IMR-90 (cell line): Measurements from ENCODE around the gene PFKFB2. TPM values are rescaled to one million over a fixed set of nuclear protein-coding genes. Genes with fewer than 3 reads are reported as not detected.

ENCODE experiments used
- ATAC-seq: fragments of 200-7000 bp; cut with Tn5 transposase; 2 replicates; pipeline ENCODE4 v1.9.1; 2020; ENCODE audit warnings: low read depth, mild to moderate bottlenecking, moderate library complexity
- BruUV-seq: library from RNA; stranded (reverse); fragments of 400-500 nt; replicated peaks from 2 replicates; lab custom pipeline; 2021; lab: Mats Ljungman, UMichigan
- CTCF ChIA-PET: fragments of 300-600 bp; formaldehyde crosslinking; extraction: SDS; loops from one replicate; lab custom pipeline; 2021; ENCODE audit warnings: antibody characterized with exemption; lab: Yijun Ruan, JAX
- POLR2A ChIA-PET: fragments of 300-600 bp; sonication (Branson Sonifier 250); formaldehyde crosslinking; loops from one replicate; lab custom pipeline; 2022; ENCODE audit warnings: antibody characterized with exemption; ENCODE audit not compliant: unreplicated experiment; lab: Charles Lee
- DNase-seq: peaks from one replicate; pipeline ENCODE4 v3.0.0; 2013
- H2AFZ ChIP-seq: replicated peaks from 2 replicates; pipeline ENCODE3; 2013; ENCODE audit warnings: low read length, mild to moderate bottlenecking; ENCODE audit not compliant: poor library complexity
- H2AK5ac ChIP-seq: 2 replicates; pipeline ENCODE4 v1.6.1; 2013; ENCODE audit warnings: low read depth, low read length, inconsistent platforms
- H2AK9ac ChIP-seq: replicated peaks from 2 replicates; pipeline ENCODE3; 2013; ENCODE audit warnings: mild to moderate bottlenecking, low read depth, low read length, moderate library complexity; ENCODE audit not compliant: poor library complexity
- H2BK120ac ChIP-seq: 2 replicates; pipeline ENCODE4 v1.6.1; 2013; ENCODE audit warnings: low read depth, low read length, inconsistent platforms
- H2BK15ac ChIP-seq: 3 replicates; pipeline ENCODE4 v1.6.1; 2013; ENCODE audit warnings: low read depth, low read length, inconsistent platforms
- H2BK20ac ChIP-seq: 2 replicates; pipeline ENCODE4 v1.6.1; 2013; ENCODE audit warnings: low read depth, mild to moderate bottlenecking, inconsistent platforms, low read length, moderate library complexity
- H2BK5ac ChIP-seq: 2 replicates; pipeline ENCODE4 v1.6.1; 2013; ENCODE audit warnings: mild to moderate bottlenecking, low read depth, low read length, inconsistent platforms; ENCODE audit not compliant: poor library complexity, severe bottlenecking
- H3K14ac ChIP-seq: replicated peaks from 2 replicates; pipeline ENCODE4 v1.6.1; 2013; ENCODE audit warnings: low read depth, low read length, inconsistent platforms
- H3K18ac ChIP-seq: 2 replicates; pipeline ENCODE4 v1.6.1; 2013; ENCODE audit warnings: low read depth, low read length, control low read depth
- H3K23ac ChIP-seq: 2 replicates; pipeline ENCODE4 v1.6.1; 2013; ENCODE audit warnings: low read depth, low read length, inconsistent platforms
- H3K27ac ChIP-seq: 2 replicates; pipeline ENCODE4 v1.5.1; 2013; ENCODE audit warnings: mild to moderate bottlenecking, control low read depth, low read length; ENCODE audit not compliant: insufficient read depth
- H3K27me3 ChIP-seq: 2 replicates; pipeline ENCODE4 v1.6.1; 2013; ENCODE audit warnings: low read length; ENCODE audit not compliant: control insufficient read depth, insufficient read depth
- H3K36me3 ChIP-seq: 2 replicates; pipeline ENCODE4 v1.6.1; 2013; ENCODE audit warnings: low read length, mixed read lengths; ENCODE audit not compliant: control insufficient read depth, insufficient read depth
- H3K4ac ChIP-seq: 2 replicates; pipeline ENCODE4 v1.6.1; 2013; ENCODE audit warnings: low read depth, low read length, inconsistent platforms
- H3K4me1 ChIP-seq: 2 replicates; pipeline ENCODE4 v1.6.1; 2013; ENCODE audit warnings: low read length, mixed read lengths; ENCODE audit not compliant: control insufficient read depth, insufficient read depth
- H3K4me2 ChIP-seq: 2 replicates; pipeline ENCODE4 v1.6.1; 2013; ENCODE audit warnings: low read depth, mild to moderate bottlenecking, control low read depth, low read length, moderate library complexity
- H3K4me3 ChIP-seq: 2 replicates; pipeline ENCODE4 v1.5.1; 2013; ENCODE audit warnings: low read depth, mild to moderate bottlenecking, control low read depth, low read length, moderate library complexity; ENCODE audit not compliant: insufficient read depth
- H3K56ac ChIP-seq: 2 replicates; pipeline ENCODE4 v1.6.1; 2013; ENCODE audit warnings: low read length, inconsistent platforms; ENCODE audit not compliant: insufficient read depth; ENCODE audit errors: extremely low read depth
- H3K79me1 ChIP-seq, 2 experiments: 2 replicates each; pipeline ENCODE4 v1.6.1; 2013; ENCODE audit warnings: low read length in 2 of 2, inconsistent platforms in 1 of 2, low read depth in 1 of 2
- H3K9ac ChIP-seq: 2 replicates; pipeline ENCODE4 v1.6.1; 2013; ENCODE audit warnings: low read depth, low read length, control low read depth
- H3K9me1 ChIP-seq: 2 replicates; pipeline ENCODE4 v1.6.1; 2013; ENCODE audit warnings: low read length, inconsistent platforms; ENCODE audit not compliant: insufficient read depth
- H3K9me3 ChIP-seq: 2 replicates; pipeline ENCODE4 v1.6.1; 2013; ENCODE audit warnings: low read length; ENCODE audit not compliant: control insufficient read depth, insufficient read depth
- H4K20me1 ChIP-seq: 2 replicates; pipeline ENCODE4 v1.6.1; 2013; ENCODE audit warnings: low read length, inconsistent platforms; ENCODE audit not compliant: insufficient read depth
- H4K5ac ChIP-seq: 2 replicates; pipeline ENCODE4 v1.6.1; 2013; ENCODE audit warnings: mild to moderate bottlenecking, low read depth, low read length, control low read depth
- H4K8ac ChIP-seq, 2 experiments: 2 replicates each; pipeline ENCODE4 v1.6.1; 2013; ENCODE audit warnings: low read depth in 2 of 2, low read length in 2 of 2, control low read depth in 1 of 2, inconsistent platforms in 1 of 2
- H4K91ac ChIP-seq: 2 replicates; pipeline ENCODE4 v1.6.1; 2013; ENCODE audit warnings: low read depth, low read length, inconsistent platforms; ENCODE audit not compliant: insufficient read depth
- BHLHE40 ChIP-seq: fragments of 150-350 bp; IDR thresholded peaks from 2 replicates; pipeline ENCODE4 v1.6.1; 2016; ENCODE audit warnings: mild to moderate bottlenecking, low read depth, low read length
- CEBPB ChIP-seq: IDR thresholded peaks from 2 replicates; pipeline ENCODE4 v1.6.1; 2012; ENCODE audit warnings: low read depth, low read length, improper control_type of control experiment
- CHD1 ChIP-seq: IDR thresholded peaks from 2 replicates; pipeline ENCODE4 v1.6.1; 2012; ENCODE audit warnings: low read depth, low read length, improper control_type of control experiment
- FOS ChIP-seq: fragments of 150-350 bp; IDR thresholded peaks from 2 replicates; pipeline ENCODE4 v1.6.1; 2016; ENCODE audit warnings: low read depth, low read length
- MAFK ChIP-seq: IDR thresholded peaks from 2 replicates; pipeline ENCODE4 v1.6.1; 2012; ENCODE audit warnings: low read depth, low read length, improper control_type of control experiment
- MAZ ChIP-seq: IDR thresholded peaks from 2 replicates; pipeline ENCODE4 v1.6.1; 2012; ENCODE audit warnings: low read depth, mild to moderate bottlenecking, low read length, improper control_type of control experiment, moderate library complexity, borderline replicate concordance
- MXI1 ChIP-seq: IDR thresholded peaks from 2 replicates; pipeline ENCODE4 v1.6.1; 2012; ENCODE audit warnings: low read depth, mild to moderate bottlenecking, low read length, moderate library complexity, borderline replicate concordance
- NFE2L2 ChIP-seq: fragments of 150-350 bp; IDR thresholded peaks from 2 replicates; pipeline ENCODE4 v1.6.1; 2016; ENCODE audit warnings: low read depth, mild to moderate bottlenecking, low read length
- POLR2A ChIP-seq: IDR thresholded peaks from 2 replicates; pipeline ENCODE4 v1.6.1; 2012; ENCODE audit warnings: mild to moderate bottlenecking, low read depth, low read length
- RAD21 ChIP-seq: IDR thresholded peaks from 2 replicates; pipeline ENCODE4 v1.6.1; 2012; ENCODE audit warnings: low read length, improper control_type of control experiment
- RCOR1 ChIP-seq: IDR thresholded peaks from 2 replicates; pipeline ENCODE4 v1.6.1; 2012; ENCODE audit warnings: mild to moderate bottlenecking, low read length, improper control_type of control experiment; ENCODE audit not compliant: insufficient replicate concordance
- RFX5 ChIP-seq: IDR thresholded peaks from 2 replicates; pipeline ENCODE4 v1.8.0; 2012; ENCODE audit warnings: low read depth, mild to moderate bottlenecking, low read length, moderate library complexity
- SMC3 ChIP-seq: fragments of 150-350 bp; IDR thresholded peaks from 2 replicates; pipeline ENCODE4 v1.6.1; 2016; ENCODE audit warnings: low read depth, mild to moderate bottlenecking, antibody characterized with exemption, low read length, moderate library complexity
- WGBS, 2 experiments: methylation state at CpG; one replicate each; pipeline versions ENCODE4 v1.1.5 to v1.1.7; 2013; ENCODE audit warnings: missing lambda C conversion rate in 2 of 2; ENCODE audit not compliant: insufficient read length in 1 of 2; ENCODE audit errors: extremely low coverage in 2 of 2; 5-methylcytosine and 5-hydroxymethylcytosine counted together
- dilution Hi-C: fragments of 300-500 bp; cut with HindIII; formaldehyde crosslinking; loops from one replicate; pipeline ENCODE4 v1.14.3; 2018; ENCODE audit warnings: low sequenced_read_pairs; ENCODE audit not compliant: unreplicated experiment
- in situ Hi-C: fragments of 300-500 bp; cut with MboI; formaldehyde crosslinking; loops from 3 replicates; pipeline ENCODE4 v1.14.3; 2019; ENCODE audit warnings: low sequenced_read_pairs, inconsistent platforms, mixed read lengths
- intact Hi-C: fragments of 100-400 bp; cut with micrococcal nuclease; formaldehyde crosslinking; loops from 2 replicates; pipeline ENCODE4 v1.10.0; 2022
- polyA plus RNA-seq, 3 experiments: library from polyadenylated mRNA; depleted of rRNA; stranded (reverse); fragments of >200 nt; gene quantifications; 2 replicates each; pipeline ENCODE4 v1.2.3, GENCODE V29; 2012; ENCODE audit warnings: low replicate concordance in 1 of 3
- total RNA-seq: library from RNA; depleted of rRNA; stranded (reverse); fragments of >200 nt; gene quantifications from 2 replicates; pipeline ENCODE4 v1.2.3, GENCODE V29; 2012
- TF ChIP-seq, protein P1 (sequence below): conservative IDR thresholded peaks from 2 replicates; pipeline ENCODE4 v1.5.1; 2012; ENCODE audit warnings: mild to moderate bottlenecking, low read depth, low read length, improper control_type of control experiment
- TF ChIP-seq, protein P2 (sequence below): fragments of 150-350 bp; IDR thresholded peaks from 2 replicates; pipeline ENCODE4 v1.6.1; 2016; ENCODE audit warnings: low read depth, mild to moderate bottlenecking, low read length, moderate library complexity, borderline replicate concordance
- TF ChIP-seq, protein P3 (sequence below): fragments of 150-350 bp; IDR thresholded peaks from 2 replicates; pipeline ENCODE4 v1.6.1; 2017; ENCODE audit warnings: mild to moderate bottlenecking, antibody characterized with exemption, low read length, low read depth

Gene PFKFB2
- total and polyA plus RNA-seq, 2 of the 4 experiments (the other 2 are of a cell fraction), result 0.62 to 1.3 TPM

DNA sequence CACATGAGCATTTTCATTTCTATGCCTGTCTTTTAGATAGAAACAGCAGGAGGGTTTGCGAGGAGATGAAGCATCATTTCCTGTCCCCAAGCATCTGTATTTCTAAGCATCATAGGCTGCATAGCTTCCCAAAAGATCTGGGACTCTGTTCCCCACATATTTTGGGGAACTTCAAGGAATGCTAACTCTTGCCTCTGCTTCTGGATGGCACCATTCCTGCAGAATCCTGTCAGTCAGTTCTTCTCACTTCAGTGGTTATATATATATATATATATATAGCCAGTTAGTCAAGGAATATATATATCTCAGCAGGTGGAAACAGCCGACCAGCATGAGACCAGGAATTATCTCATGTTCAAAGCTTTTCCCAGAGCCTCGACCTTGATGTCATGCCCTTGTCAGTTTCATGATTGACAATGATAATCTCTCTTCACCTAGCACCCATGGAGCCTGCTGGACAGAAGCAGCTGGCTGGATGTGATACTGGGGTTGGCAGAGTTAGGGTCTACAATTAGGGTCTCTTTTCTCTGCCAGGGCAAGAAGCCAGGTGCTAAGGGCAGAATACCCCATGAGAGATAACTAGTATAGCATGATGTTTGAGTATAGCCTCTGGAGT lies 2.4 kb downstream of the PFKFB2 start:
- Histone ChIP-seq H2BK20ac (no peak overlapping the region), H4K8ac (no peak overlapping the region), H3K79me1 (peaks cover 0 to 8% of the 10 kb centered on the region in 2 experiments; a peak in 1 of 4 replicates), H3K14ac (no peak overlapping the region), H3K27ac (no peak overlapping the region), H2BK5ac (no peak overlapping the region), H2BK120ac (no peak overlapping the region), H3K4me1 (0 out of 2 replicates have a peak, but pooled peaks cover 2% of the 10 kb centered on the region), H2BK15ac (no peak overlapping the region), H3K4me3 (no peak overlapping the region), H3K56ac (no peak overlapping the region), H2AK9ac (no peak overlapping the region), H2AK5ac (no peak overlapping the region), H4K91ac (no peak overlapping the region), H4K20me1 (no peaks in the 10 kb centered on the region), H3K23ac (no peak overlapping the region), H3K9me3 (no peaks in the 10 kb centered on the region), H3K9ac (no peak overlapping the region), H4K5ac (no peak overlapping the region), H3K9me1 (peaks cover 7% of the 10 kb centered on the region), H3K36me3 (no peaks in the 10 kb centered on the region), H3K18ac (no peak overlapping the region), H3K4ac (no peak overlapping the region), H2AFZ (no peak overlapping the region), H3K4me2 (no peak overlapping the region), H3K27me3 (peaks cover 7% of the 10 kb centered on the region)
- no TSS peak for BruUV-seq
- no peak for DNase-seq
- intact Hi-C loops (no loop called here), dilution Hi-C loops (no loop called here), in situ Hi-C loops (no loop called here)
- WGBS, 2 experiments, result no CpG with 5 or more reads among the region's 3 CpGs
- no peak for TF ChIP-seq SMC3
- no peak for TF ChIP-seq RFX5
- TF ChIP-seq NFE2L2, result no peak
- TF ChIP-seq MAFK, result no peak
- no peak for TF ChIP-seq RCOR1
- TF ChIP-seq, protein P1, sequence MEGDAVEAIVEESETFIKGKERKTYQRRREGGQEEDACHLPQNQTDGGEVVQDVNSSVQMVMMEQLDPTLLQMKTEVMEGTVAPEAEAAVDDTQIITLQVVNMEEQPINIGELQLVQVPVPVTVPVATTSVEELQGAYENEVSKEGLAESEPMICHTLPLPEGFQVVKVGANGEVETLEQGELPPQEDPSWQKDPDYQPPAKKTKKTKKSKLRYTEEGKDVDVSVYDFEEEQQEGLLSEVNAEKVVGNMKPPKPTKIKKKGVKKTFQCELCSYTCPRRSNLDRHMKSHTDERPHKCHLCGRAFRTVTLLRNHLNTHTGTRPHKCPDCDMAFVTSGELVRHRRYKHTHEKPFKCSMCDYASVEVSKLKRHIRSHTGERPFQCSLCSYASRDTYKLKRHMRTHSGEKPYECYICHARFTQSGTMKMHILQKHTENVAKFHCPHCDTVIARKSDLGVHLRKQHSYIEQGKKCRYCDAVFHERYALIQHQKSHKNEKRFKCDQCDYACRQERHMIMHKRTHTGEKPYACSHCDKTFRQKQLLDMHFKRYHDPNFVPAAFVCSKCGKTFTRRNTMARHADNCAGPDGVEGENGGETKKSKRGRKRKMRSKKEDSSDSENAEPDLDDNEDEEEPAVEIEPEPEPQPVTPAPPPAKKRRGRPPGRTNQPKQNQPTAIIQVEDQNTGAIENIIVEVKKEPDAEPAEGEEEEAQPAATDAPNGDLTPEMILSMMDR, result no peak
- TF ChIP-seq POLR2A, result no peak
- TF ChIP-seq, protein P2, sequence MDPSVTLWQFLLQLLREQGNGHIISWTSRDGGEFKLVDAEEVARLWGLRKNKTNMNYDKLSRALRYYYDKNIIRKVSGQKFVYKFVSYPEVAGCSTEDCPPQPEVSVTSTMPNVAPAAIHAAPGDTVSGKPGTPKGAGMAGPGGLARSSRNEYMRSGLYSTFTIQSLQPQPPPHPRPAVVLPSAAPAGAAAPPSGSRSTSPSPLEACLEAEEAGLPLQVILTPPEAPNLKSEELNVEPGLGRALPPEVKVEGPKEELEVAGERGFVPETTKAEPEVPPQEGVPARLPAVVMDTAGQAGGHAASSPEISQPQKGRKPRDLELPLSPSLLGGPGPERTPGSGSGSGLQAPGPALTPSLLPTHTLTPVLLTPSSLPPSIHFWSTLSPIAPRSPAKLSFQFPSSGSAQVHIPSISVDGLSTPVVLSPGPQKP, result no peak
- TF ChIP-seq CHD1, result no peak
- TF ChIP-seq MXI1, result no peak
- no peak for TF ChIP-seq MAZ
- no peak for TF ChIP-seq FOS
- TF ChIP-seq, protein P3, sequence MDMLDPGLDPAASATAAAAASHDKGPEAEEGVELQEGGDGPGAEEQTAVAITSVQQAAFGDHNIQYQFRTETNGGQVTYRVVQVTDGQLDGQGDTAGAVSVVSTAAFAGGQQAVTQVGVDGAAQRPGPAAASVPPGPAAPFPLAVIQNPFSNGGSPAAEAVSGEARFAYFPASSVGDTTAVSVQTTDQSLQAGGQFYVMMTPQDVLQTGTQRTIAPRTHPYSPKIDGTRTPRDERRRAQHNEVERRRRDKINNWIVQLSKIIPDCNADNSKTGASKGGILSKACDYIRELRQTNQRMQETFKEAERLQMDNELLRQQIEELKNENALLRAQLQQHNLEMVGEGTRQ, result no peak
- TF ChIP-seq BHLHE40, result no peak
- TF ChIP-seq CEBPB, result no peak
- TF ChIP-seq RAD21, result no peak
- CTCF ChIA-PET, result no interaction called here
- ATAC-seq, result no peak
- POLR2A ChIA-PET, result no interaction called here
